HEK293 (cell line): ENCODE measurements around the gene TAAR1.

Experiments used
- CTCF ChIA-PET: fragments of 350-600 bp; formaldehyde crosslinking; extraction: SDS; loops from one replicate; lab custom pipeline; 2021; ENCODE audit warnings: antibody characterized with exemption; lab: Yijun Ruan, JAX
- POLR2A ChIA-PET: fragments of 300-600 bp; formaldehyde crosslinking; extraction: SDS; loops from one replicate; lab custom pipeline; 2020; ENCODE audit warnings: antibody characterized with exemption, inconsistent platforms; lab: Yijun Ruan, JAX
- H3K27ac ChIP-seq: fragments of 200-500 bp; sonication (Bioruptor generic); 2 replicates; pipeline ENCODE4 v1.5.1; 2014; ENCODE audit warnings: low read depth, low read length, control low read depth, inconsistent platforms; ENCODE audit errors: extremely low read depth
- H3K36me3 ChIP-seq, 2 experiments: fragments of 200-500 bp in 1 of 2; sonication (Bioruptor generic) in 1 of 2; 1 replicate in 1 of 2; 2 replicates in 1 of 2; pipeline ENCODE4 v1.5.1; 2014 to 2017; ENCODE audit warnings: inconsistent platforms in 2 of 2, low read length in 2 of 2; ENCODE audit not compliant: control insufficient read depth in 2 of 2, insufficient read depth in 1 of 2
- H3K4me1 ChIP-seq: fragments of 200-500 bp; sonication (Bioruptor generic); 2 replicates; pipeline ENCODE4 v1.5.1; 2014; ENCODE audit warnings: mild to moderate bottlenecking, low read length, inconsistent platforms; ENCODE audit not compliant: control insufficient read depth, insufficient read depth
- H3K4me3 ChIP-seq: 2 replicates; pipeline ENCODE4 v1.5.1; 2011; ENCODE audit warnings: low read depth, mild to moderate bottlenecking, control low read depth, low read length, moderate library complexity
- H3K9me3 ChIP-seq: fragments of 200-500 bp; sonication (Bioruptor generic); 2 replicates; pipeline ENCODE4 v1.5.1; 2014; ENCODE audit warnings: low read depth, low read length, inconsistent platforms; ENCODE audit not compliant: control insufficient read depth, insufficient read depth
- AEBP2 ChIP-seq: fragments of 450-650 bp; formaldehyde crosslinking; IDR thresholded peaks from 2 replicates; pipeline ENCODE4 v1.5.1; 2016; ENCODE audit warnings: missing biosample characterization, missing genetic modification characterization, borderline replicate concordance
- GLI2 ChIP-seq: fragments of 450-650 bp; formaldehyde crosslinking; IDR thresholded peaks from 2 replicates; pipeline ENCODE4; 2017; ENCODE audit warnings: missing biosample characterization, missing genetic modification characterization, low read depth, borderline replicate concordance
- PRDM4 ChIP-seq: fragments of 450-650 bp; formaldehyde crosslinking; IDR thresholded peaks from 2 replicates; pipeline ENCODE4 v1.5.1; 2017; ENCODE audit warnings: missing biosample characterization, missing genetic modification characterization
- SP7 ChIP-seq: fragments of 450-650 bp; formaldehyde crosslinking; IDR thresholded peaks from 2 replicates; pipeline ENCODE4 v1.5.1; 2016; ENCODE audit warnings: missing biosample characterization, missing genetic modification characterization
- ZIC2 ChIP-seq: fragments of 450-650 bp; formaldehyde crosslinking; IDR thresholded peaks from 2 replicates; pipeline ENCODE4 v1.5.1; 2016; ENCODE audit warnings: missing biosample characterization, missing genetic modification characterization
- ZNF114 ChIP-seq: fragments of 450-650 bp; formaldehyde crosslinking; IDR thresholded peaks from 2 replicates; pipeline ENCODE4 v1.5.0; 2017; ENCODE audit warnings: missing biosample characterization, missing genetic modification characterization
- ZNF121 ChIP-seq: fragments of 450-650 bp; formaldehyde crosslinking; IDR thresholded peaks from 2 replicates; pipeline ENCODE4 v1.5.1; 2016; ENCODE audit warnings: missing biosample characterization, missing genetic modification characterization
- ZNF138 ChIP-seq: fragments of 450-650 bp; formaldehyde crosslinking; IDR thresholded peaks from 2 replicates; pipeline ENCODE4 v1.5.1; 2016; ENCODE audit warnings: missing biosample characterization, missing genetic modification characterization, borderline replicate concordance
- ZNF146 ChIP-seq: fragments of 450-650 bp; formaldehyde crosslinking; IDR thresholded peaks from 2 replicates; pipeline ENCODE4 v1.5.1; 2016; ENCODE audit warnings: missing biosample characterization, missing genetic modification characterization
- ZNF157 ChIP-seq: fragments of 450-650 bp; formaldehyde crosslinking; IDR thresholded peaks from 2 replicates; pipeline ENCODE4 v1.5.1; 2016; ENCODE audit warnings: missing biosample characterization, missing genetic modification characterization
- ZNF184 ChIP-seq: fragments of 450-650 bp; IDR thresholded peaks from 2 replicates; pipeline ENCODE4 v1.5.1; 2018; ENCODE audit warnings: missing biosample characterization, mild to moderate bottlenecking, missing genetic modification characterization
- ZNF221 ChIP-seq: fragments of 450-650 bp; formaldehyde crosslinking; IDR thresholded peaks from 2 replicates; pipeline ENCODE4 v1.5.1; 2017; ENCODE audit warnings: missing biosample characterization, missing genetic modification characterization, borderline replicate concordance
- ZNF311 ChIP-seq: fragments of 450-650 bp; formaldehyde crosslinking; IDR thresholded peaks from 2 replicates; pipeline ENCODE4 v1.5.1; 2017; ENCODE audit warnings: missing biosample characterization, missing genetic modification characterization, borderline replicate concordance
- ZNF366 ChIP-seq: fragments of 450-650 bp; formaldehyde crosslinking; conservative IDR thresholded peaks from 2 replicates; pipeline ENCODE4 v1.5.1; 2016; ENCODE audit warnings: missing biosample characterization, missing genetic modification characterization
- ZNF433 ChIP-seq: fragments of 450-650 bp; formaldehyde crosslinking; IDR thresholded peaks from 2 replicates; pipeline ENCODE4 v1.5.1; 2016; ENCODE audit warnings: missing biosample characterization, missing genetic modification characterization, low read depth
- ZNF449 ChIP-seq: fragments of 450-650 bp; formaldehyde crosslinking; IDR thresholded peaks from 2 replicates; pipeline ENCODE4 v1.5.1; 2017; ENCODE audit warnings: missing biosample characterization, mild to moderate bottlenecking, missing genetic modification characterization, moderate library complexity
- ZNF48 ChIP-seq: fragments of 450-650 bp; formaldehyde crosslinking; IDR thresholded peaks from 2 replicates; pipeline ENCODE4 v1.5.1; 2016; ENCODE audit warnings: missing biosample characterization, missing genetic modification characterization
- ZNF571 ChIP-seq: fragments of 450-650 bp; formaldehyde crosslinking; IDR thresholded peaks from 2 replicates; pipeline ENCODE4 v1.5.0; 2017; ENCODE audit warnings: missing biosample characterization, missing genetic modification characterization
- ZNF645 ChIP-seq: fragments of 450-650 bp; formaldehyde crosslinking; IDR thresholded peaks from 2 replicates; pipeline ENCODE4; 2016; ENCODE audit warnings: missing biosample characterization, missing genetic modification characterization
- ZNF664 ChIP-seq: fragments of 450-650 bp; formaldehyde crosslinking; IDR thresholded peaks from 2 replicates; pipeline ENCODE4 v1.5.1; 2016; ENCODE audit warnings: missing biosample characterization, missing genetic modification characterization
- ZNF707 ChIP-seq: fragments of 450-650 bp; formaldehyde crosslinking; IDR thresholded peaks from 2 replicates; pipeline ENCODE4 v1.5.1; 2016; ENCODE audit warnings: missing biosample characterization, missing genetic modification characterization
- ZNF76 ChIP-seq: fragments of 450-650 bp; formaldehyde crosslinking; IDR thresholded peaks from 2 replicates; pipeline ENCODE4; 2016; ENCODE audit warnings: low read depth, missing biosample characterization, missing genetic modification characterization, borderline replicate concordance
- ZNF843 ChIP-seq: fragments of 450-650 bp; formaldehyde crosslinking; IDR thresholded peaks from 2 replicates; pipeline ENCODE4 v1.5.1; 2016; ENCODE audit warnings: missing biosample characterization, missing genetic modification characterization
- ZSCAN4 ChIP-seq: fragments of 450-650 bp; formaldehyde crosslinking; IDR thresholded peaks from 2 replicates; pipeline ENCODE4 v1.5.1; 2017; ENCODE audit warnings: missing biosample characterization, missing genetic modification characterization
- ZXDB ChIP-seq: fragments of 450-650 bp; formaldehyde crosslinking; IDR thresholded peaks from 2 replicates; pipeline ENCODE4 v1.5.1; 2016; ENCODE audit warnings: missing biosample characterization, missing genetic modification characterization

TAAR1 gene

GRCh38 chr6:132687306-132687705 lies 28.3 kb upstream of the TAAR1 start:
- ChIA-PET POLR2A (no interaction called here), CTCF (interaction anchor here (2.2 kb wide), 1 partner anchor 18 kb away, joined by 7 read pairs; no protein-coding TSS in a partner anchor)
- H3K36me3 ChIP-seq: no peaks in the 10 kb centered on the region
- H3K4me1 ChIP-seq: no peaks in the 10 kb centered on the region
- no peaks in the 10 kb centered on the region for H3K9me3 ChIP-seq
- H3K27ac ChIP-seq: no peak overlapping the region
- TF ChIP-seq ZIC2 (tag by site-specific recombination) (no peak), ZNF157 (tag by site-specific recombination) (no peak), ZNF184 (tag by site-specific recombination) (no peak), AEBP2 (tag by site-specific recombination) (no peak), ZNF221 (tag by site-specific recombination) (no peak), PRDM4 (no peak), ZNF146 (no peak), ZNF121 (tag by site-specific recombination) (no peak), ZNF76 (tag by site-specific recombination) (no peak), ZNF433 (tag by site-specific recombination) (no peak)
- no peak overlapping the region for H3K4me3 ChIP-seq

GRCh38 chr6:132686531-132686930 lies 27.5 kb upstream of the TAAR1 start:
- Histone ChIP-seq H3K4me1 (no peaks in the 10 kb centered on the region), H3K36me3 (no peaks in the 10 kb centered on the region), H3K4me3 (no peak overlapping the region), H3K9me3 (no peaks in the 10 kb centered on the region), H3K27ac (no peak overlapping the region)
- ChIA-PET POLR2A (no interaction called here), CTCF (interaction anchor here (0.7 to 2.2 kb wide), 2 partner anchors 17 to 128 kb away, joined by 3 to 7 read pairs; partner anchors contain the start of gene RPS12)
- TF ChIP-seq ZNF571 (tag by site-specific recombination): no peak
- no peak for TF ChIP-seq ZSCAN4
- TF ChIP-seq GLI2 (tag by site-specific recombination): no peak
- no peak for TF ChIP-seq ZNF707 (tag by site-specific recombination)
- TF ChIP-seq SP7 (tag by site-specific recombination): no peak
- TF ChIP-seq ZNF664 (tag by site-specific recombination): no peak
- TF ChIP-seq ZNF146: no peak
- TF ChIP-seq ZNF114 (tag by site-specific recombination): no peak
- no peak for TF ChIP-seq ZXDB (tag by site-specific recombination)
- TF ChIP-seq ZNF645 (tag by site-specific recombination): no peak
- no peak for TF ChIP-seq PRDM4
- TF ChIP-seq ZNF138: no peak
- TF ChIP-seq ZNF48 (tag by site-specific recombination): no peak
- TF ChIP-seq ZNF449: no peak
- TF ChIP-seq ZNF311 (tag by site-specific recombination): no peak
- TF ChIP-seq ZNF366 (tag by site-specific recombination): no peak
- TF ChIP-seq ZNF843 (tag by site-specific recombination): no peak
